ENCODE measurements around the gene DECR2.
A peak's percentile ranks its signal among the peaks of the same experiment; 100 is the strongest.

DECR2 gene

DNA sequence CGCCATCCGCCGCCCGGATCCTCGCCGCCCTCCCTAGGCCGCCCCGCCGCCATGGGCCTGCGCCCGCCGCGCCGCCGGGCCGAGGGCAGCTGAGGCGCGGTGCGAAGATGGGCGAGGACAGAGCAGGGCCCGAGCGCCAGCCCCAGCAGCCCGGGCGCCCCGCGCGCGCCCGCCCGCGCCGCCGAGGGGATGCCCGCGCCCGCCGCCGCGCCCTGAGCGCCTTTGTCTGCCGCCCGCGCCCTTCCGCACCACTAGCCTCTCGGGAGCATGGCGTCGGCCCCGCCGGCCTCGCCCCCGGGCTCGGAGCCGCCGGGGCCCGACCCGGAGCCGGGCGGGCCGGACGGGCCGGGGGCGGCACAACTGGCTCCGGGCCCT is 24.0 kb downstream of the DECR2 start:
- peak overlapping the region; percentile 74 for H3K4me3 Mint-ChIP-seq
- peaks cover 14% of the 10 kb centered on the region for H3K36me3 Mint-ChIP-seq
- no peak for DNase-seq (ENCODE audit: low spot score in 2 of 2)
- ATAC-seq = peak; percentile 77
- no peaks in the 10 kb centered on the region for H3K9me3 Mint-ChIP-seq
- H3K27ac Mint-ChIP-seq = no peak overlapping the region
- peaks cover 37% of the 10 kb centered on the region for H3K4me1 Mint-ChIP-seq

DNA sequence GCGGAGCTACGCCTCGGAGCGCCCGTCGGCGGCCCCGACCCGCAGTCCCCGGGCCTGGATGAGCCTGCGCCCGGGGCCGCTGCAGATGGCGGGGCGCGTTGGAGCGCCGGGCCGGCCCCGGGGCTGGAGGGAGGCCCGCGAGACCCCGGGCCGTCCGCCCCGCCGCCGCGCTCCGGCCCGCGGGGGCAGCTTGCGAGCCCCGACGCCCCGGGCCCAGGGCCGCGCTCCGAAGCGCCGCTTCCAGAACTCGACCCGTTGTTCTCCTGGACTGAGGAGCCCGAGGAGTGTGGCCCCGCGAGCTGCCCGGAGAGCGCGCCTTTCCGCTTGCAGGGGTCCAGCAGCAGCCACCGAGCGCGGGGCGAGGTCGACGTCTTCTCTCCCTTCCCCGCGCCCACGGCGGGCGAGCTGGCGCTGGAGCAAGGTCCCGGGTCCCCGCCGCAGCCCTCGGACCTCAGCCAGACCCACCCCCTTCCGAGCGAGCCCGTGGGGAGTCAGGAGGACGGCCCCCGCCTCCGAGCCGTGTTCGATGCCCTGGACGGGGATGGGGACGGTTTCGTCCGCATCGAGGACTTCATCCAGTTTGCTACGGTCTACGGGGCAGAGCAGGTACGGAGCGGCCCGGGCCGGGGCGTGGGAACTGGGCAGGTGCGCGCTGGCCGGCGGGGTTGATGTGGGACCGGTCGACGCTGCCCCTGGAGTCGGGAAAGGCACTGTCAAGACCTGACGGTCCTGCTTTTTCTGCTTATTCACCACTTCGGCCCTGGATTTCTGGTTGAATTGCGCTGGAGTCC is 24.6 kb downstream of the DECR2 start:
- peaks cover 14% of the 10 kb centered on the region for H3K36me3 Mint-ChIP-seq
- no peak for ATAC-seq
- peak overlapping the region; percentile 70 for H3K4me3 Mint-ChIP-seq
- no peak overlapping the region for H3K27ac Mint-ChIP-seq
- no peaks in the 10 kb centered on the region for H3K9me3 Mint-ChIP-seq
- DNase-seq (ENCODE audit: low spot score in 2 of 2) = peak; percentile 11 to 62
- H3K4me1 Mint-ChIP-seq = peaks cover 43% of the 10 kb centered on the region

DNA sequence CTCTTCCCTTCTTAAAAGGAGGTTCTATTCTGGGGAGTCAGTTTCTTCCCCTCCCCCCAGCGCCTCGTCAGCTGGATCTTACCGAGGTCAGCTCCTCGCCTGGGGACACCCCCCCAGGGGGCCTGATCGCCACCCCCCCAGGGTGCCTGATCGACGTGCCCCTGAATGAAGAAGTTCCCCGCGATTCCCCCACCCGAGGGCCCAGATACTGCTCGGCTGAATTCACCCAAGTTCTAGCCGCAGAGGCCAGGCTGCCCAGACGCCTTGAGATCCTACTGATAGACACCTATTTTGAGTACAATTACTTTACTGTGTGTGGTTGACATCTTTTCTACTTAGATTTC is 25.2 kb downstream of the DECR2 start:
- ATAC-seq = no peak
- DNase-seq (ENCODE audit: low spot score in 2 of 2) = no peak
- H3K36me3 Mint-ChIP-seq = peaks cover 14% of the 10 kb centered on the region
- peaks cover 43% of the 10 kb centered on the region for H3K4me1 Mint-ChIP-seq
- H3K9me3 Mint-ChIP-seq = no peaks in the 10 kb centered on the region
- H3K27ac Mint-ChIP-seq = no peak overlapping the region
- peak overlapping the region; percentile 70 for H3K4me3 Mint-ChIP-seq

DNA sequence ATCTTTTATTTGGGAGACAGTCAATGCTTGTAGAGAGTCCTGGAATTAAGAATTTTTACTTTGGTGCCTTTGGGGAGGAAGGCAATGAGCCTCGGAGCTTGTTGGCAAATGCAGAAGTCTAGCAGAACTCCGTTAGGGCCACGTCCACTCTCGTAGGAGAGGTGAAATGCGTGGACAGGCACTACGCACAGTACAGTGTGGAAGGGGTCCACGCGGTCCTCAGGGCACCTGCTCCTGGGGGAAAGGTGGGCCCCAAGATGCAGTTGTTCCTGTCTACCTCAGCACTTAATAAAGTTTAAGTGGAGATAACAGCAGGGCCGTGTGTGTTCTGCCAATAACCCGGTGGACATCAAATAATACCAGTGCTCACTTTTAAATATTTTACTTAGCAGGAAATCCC is 25.6 kb downstream of the DECR2 start:
- Mint-ChIP-seq H3K4me1 (peaks cover 43% of the 10 kb centered on the region), H3K9me3 (no peaks in the 10 kb centered on the region), H3K36me3 (peaks cover 14% of the 10 kb centered on the region), H3K4me3 (peak overlapping the region; percentile 70), H3K27ac (no peak overlapping the region)
- no peak for ATAC-seq
- no peak for DNase-seq (ENCODE audit: low spot score in 2 of 2)

DNA sequence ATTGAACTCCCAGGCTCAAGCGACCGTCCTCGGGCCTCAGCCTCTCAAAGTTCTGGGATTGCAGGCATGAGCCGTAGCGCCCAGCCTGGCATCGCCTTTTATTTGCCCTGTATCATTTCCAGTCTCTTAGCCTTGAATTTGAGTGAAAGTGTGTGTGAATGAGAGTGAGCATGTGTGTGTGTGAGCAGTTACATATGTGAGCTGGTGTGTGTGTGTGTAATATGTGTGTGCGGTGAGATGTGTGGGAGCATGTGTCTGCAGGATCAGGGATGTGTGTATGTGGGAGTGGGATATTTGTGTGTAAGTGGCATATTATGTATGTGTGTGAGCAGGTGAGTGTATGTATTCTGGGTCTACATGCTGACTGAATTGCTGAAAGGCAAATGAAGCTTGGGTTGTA is 29.2 kb downstream of the DECR2 start:
- Mint-ChIP-seq H3K4me3 (no peak overlapping the region), H3K9me3 (no peaks in the 10 kb centered on the region), H3K4me1 (peaks cover 34% of the 10 kb centered on the region), H3K27ac (no peak overlapping the region), H3K36me3 (peaks cover 19% of the 10 kb centered on the region)
- DNase-seq (ENCODE audit: low spot score in 2 of 2) (no peak), ATAC-seq (no peak)

DNA sequence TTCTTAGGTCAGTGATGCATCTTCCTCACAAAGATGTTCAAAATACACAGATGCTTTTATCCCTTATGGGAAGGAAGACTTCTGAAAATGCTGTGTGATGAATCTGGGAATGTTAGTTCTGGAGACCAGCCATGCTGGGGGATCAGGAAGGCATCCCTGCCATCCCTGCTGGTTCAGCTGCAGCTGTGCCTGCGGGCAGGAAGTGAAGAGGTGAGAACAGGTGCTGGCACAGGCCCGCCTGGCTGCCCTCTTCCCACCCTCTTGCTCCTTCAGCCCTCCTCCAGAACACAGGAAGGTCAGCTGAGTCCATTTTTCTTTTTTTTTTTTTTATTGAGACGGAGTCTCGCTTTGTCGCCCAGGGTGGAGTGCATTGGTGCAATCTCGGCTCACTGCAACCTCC is 38.9 kb downstream of the DECR2 start:
- ATAC-seq (no peak), DNase-seq (ENCODE audit: low spot score in 2 of 2) (no peak)
- peaks cover 6% of the 10 kb centered on the region for H3K36me3 Mint-ChIP-seq
- no peak overlapping the region for H3K27ac Mint-ChIP-seq
- no peak overlapping the region for H3K4me3 Mint-ChIP-seq
- H3K4me1 Mint-ChIP-seq = peaks cover 10% of the 10 kb centered on the region
- no peaks in the 10 kb centered on the region for H3K9me3 Mint-ChIP-seq

DNA sequence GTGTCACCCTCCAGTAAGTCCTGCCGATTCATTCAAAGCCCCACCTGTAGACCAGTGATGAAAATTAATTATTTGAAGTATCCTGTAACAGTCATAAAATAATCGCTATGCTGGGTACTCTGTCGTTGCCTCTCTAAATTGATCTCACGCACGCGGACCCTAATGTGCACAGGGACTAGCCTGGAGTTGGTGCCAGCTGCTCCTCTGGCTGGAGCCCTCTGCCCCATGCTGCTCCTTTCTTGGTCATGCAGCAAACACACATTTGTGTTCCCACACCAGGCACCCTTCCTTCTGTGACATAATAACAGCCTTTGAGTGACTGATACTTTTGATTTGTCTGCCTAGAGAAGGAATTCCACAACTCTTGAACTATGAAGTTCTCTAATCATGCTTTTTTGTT is 39.8 kb downstream of the DECR2 start:
- DNase-seq (ENCODE audit: low spot score in 2 of 2) = no peak
- H3K27ac Mint-ChIP-seq = no peak overlapping the region
- no peak overlapping the region for H3K4me3 Mint-ChIP-seq

DNA sequence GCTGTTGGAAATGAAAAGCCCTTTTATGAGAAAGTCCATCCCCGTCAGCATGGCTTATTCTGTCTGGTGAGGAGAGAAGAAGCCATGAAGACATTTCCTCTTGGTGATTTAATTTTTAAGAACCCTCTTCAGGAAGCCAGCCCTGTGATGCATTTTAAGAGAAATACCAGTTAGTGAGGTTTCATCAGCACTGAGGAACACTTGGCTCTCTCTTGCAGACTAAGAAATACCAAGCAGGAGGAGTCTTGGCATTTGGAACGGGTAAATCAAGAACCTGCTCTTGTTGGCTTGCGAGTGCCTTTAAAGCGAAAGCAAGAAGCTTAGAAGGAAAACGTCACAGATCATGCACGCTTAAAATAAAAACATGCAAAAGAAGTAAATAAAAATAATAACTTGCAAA is 41.3 kb downstream of the DECR2 start:
- peaks cover 6% of the 10 kb centered on the region for H3K36me3 Mint-ChIP-seq
- H3K9me3 Mint-ChIP-seq = no peaks in the 10 kb centered on the region
- no peak for ATAC-seq
- DNase-seq (ENCODE audit: low spot score in 2 of 2) = no peak
- H3K27ac Mint-ChIP-seq = no peak overlapping the region
- H3K4me3 Mint-ChIP-seq = no peak overlapping the region
- peaks cover 10% of the 10 kb centered on the region for H3K4me1 Mint-ChIP-seq

More for the DNA sequence above, 39.8 kb downstream of the DECR2 start:
- no peak for ATAC-seq
- Mint-ChIP-seq H3K4me1 (peaks cover 10% of the 10 kb centered on the region), H3K9me3 (no peaks in the 10 kb centered on the region), H3K36me3 (peaks cover 6% of the 10 kb centered on the region)

DNA sequence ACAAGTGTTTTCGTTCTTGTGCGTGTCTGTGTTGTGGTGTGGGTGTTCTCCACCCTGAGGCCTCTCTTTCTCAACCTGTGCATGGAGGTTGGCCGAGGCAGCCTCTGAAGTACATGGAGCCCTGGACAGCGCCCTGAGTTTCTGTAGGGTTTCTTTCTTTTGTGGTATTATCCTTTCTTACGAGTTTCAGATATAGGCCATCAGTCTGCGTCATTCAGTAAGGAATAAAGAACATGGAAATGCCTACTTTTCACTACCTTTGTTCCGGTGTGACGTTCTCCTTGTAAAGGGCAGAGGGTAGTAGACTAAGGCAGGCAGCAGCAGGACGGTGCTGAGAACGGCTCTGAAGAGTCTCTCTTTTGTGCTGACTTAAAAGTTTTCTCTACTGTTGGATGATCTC is 42.3 kb downstream of the DECR2 start:
- no peak for ATAC-seq
- H3K9me3 Mint-ChIP-seq = no peaks in the 10 kb centered on the region
- H3K4me3 Mint-ChIP-seq = no peak overlapping the region

DNA sequence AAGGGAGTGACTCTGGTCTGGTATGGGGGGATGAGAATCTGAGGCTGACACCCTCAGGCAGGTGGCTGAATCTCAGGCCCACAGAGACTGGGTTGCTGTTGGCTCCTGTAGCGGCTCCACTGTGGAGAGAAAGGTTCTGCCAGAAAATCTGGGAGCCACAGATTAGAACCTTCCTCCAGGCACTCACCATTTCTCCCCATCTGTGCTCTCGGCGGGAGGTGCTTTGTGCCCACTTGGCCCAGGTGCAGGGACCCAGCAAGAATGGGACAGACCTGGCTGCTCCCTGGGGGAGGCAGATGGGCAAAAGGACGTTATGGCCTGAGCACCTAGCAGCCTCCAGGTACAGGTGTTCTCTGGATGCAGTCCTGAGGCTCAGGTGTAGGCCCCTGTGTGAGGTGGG is 43.9 kb downstream of the DECR2 start:
- Mint-ChIP-seq H3K4me3 (no peak overlapping the region), H3K27ac (no peak overlapping the region), H3K9me3 (no peaks in the 10 kb centered on the region)

More for the DNA sequence above, 42.3 kb downstream of the DECR2 start:
- no peak for DNase-seq (ENCODE audit: low spot score in 2 of 2)
- Mint-ChIP-seq H3K27ac (no peak overlapping the region), H3K4me1 (peaks cover 10% of the 10 kb centered on the region), H3K36me3 (peaks cover 6% of the 10 kb centered on the region)

DNA sequence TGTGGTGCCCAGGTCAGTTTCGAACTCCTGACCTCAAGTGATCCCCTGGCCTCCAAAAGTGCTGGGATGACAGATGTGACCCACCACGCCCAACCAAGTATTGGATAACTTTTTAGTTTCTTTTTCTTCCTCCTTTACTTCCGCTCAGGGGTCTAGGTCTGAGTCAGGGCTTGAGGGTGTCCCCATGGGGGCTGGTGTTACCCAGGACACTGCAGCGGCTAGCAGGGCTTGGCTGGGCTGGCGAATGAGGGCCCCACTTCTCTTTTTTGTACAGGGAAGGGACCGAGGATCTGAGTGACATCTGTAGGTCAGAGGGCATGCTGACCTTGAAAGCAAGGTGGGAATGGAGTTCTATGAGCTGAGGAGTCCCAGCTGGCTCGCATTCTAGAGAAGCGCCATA is 48.7 kb downstream of the DECR2 start:
- H3K4me3 Mint-ChIP-seq = no peak overlapping the region
- no peaks in the 10 kb centered on the region for H3K9me3 Mint-ChIP-seq
- no peaks in the 10 kb centered on the region for H3K36me3 Mint-ChIP-seq
- no peak overlapping the region for H3K27ac Mint-ChIP-seq
- no peak for DNase-seq (ENCODE audit: low spot score in 2 of 2)
- no peak for ATAC-seq
- H3K4me1 Mint-ChIP-seq = peaks cover 6% of the 10 kb centered on the region

More for the DNA sequence above, 43.9 kb downstream of the DECR2 start:
- DNase-seq (ENCODE audit: low spot score in 2 of 2) (no peak), ATAC-seq (no peak)
- peaks cover 1% of the 10 kb centered on the region for H3K36me3 Mint-ChIP-seq
- H3K4me1 Mint-ChIP-seq = peaks cover 6% of the 10 kb centered on the region

DNA sequence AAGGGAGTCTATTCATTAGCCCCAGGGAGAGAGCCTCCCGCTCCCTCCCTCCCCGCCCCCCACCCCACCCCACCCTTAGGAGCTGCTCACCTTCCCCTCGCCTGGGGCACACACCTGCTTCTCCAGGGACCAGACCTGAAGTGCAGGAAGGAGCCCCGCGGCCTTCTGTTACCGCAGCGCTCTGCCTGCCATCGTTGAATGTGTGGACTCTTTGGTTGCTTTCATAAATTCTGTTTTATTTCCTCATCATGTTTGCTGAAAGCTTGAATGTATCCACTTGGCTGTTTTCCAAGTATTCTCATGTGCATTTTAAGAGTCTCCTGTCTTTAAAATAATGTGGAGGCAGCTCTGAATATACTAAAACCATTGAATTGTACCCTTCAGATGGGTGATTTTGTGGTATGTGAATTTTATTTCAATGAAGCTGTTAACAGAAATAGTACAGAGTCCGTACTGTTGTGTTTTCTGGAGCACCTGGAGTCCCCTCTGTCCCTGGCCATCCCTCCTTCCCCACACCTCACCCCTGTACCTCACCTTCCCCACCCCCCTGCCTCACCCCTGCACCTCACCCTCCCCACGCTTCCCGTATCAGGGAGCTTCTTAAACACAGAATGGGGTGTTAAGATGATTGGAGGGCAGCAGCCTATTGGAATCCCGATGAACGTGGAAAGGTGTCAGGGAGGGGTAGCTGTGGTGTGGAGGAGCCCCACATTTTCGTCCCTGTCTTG is 49.3 kb downstream of the DECR2 start:
- Mint-ChIP-seq H3K4me3 (no peak overlapping the region), H3K36me3 (no peaks in the 10 kb centered on the region), H3K27ac (no peak overlapping the region), H3K4me1 (peaks cover 6% of the 10 kb centered on the region), H3K9me3 (no peaks in the 10 kb centered on the region)
- DNase-seq (ENCODE audit: low spot score in 2 of 2) = no peak
- no peak for ATAC-seq

DNA sequence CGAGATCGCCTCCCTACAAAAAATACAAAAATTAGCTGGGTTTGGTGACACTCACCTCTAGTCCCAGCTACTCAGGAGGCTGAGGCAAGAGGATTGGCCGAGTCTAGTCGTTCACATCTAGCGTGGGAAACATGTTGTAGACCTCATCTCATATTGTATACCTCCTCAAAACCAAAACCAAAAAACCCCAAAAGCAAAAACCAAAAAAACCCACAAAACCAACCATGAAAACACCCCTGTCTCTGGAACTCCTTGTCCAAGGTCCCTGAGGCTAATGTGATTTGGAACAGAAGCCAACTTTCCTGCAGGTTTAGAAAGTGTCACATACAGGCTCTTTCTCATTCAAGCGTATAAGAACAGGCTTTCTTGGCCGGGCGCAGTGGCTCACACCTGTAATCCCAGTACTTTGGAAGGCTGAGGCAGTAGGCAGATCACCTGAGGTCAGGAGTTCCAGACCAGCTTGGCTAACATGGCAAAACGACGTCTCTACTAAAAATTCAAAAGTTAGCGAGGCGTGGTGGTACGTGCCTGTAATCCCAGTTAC is 52.8 kb downstream of the DECR2 start:
- Mint-ChIP-seq H3K4me1 (peaks cover 12% of the 10 kb centered on the region), H3K27ac (peak overlapping the region; percentile 77), H3K4me3 (no peak overlapping the region), H3K36me3 (peaks cover 3% of the 10 kb centered on the region), H3K9me3 (no peaks in the 10 kb centered on the region)
- ATAC-seq (no peak), DNase-seq (ENCODE audit: low spot score in 2 of 2) (no peak)

DNA sequence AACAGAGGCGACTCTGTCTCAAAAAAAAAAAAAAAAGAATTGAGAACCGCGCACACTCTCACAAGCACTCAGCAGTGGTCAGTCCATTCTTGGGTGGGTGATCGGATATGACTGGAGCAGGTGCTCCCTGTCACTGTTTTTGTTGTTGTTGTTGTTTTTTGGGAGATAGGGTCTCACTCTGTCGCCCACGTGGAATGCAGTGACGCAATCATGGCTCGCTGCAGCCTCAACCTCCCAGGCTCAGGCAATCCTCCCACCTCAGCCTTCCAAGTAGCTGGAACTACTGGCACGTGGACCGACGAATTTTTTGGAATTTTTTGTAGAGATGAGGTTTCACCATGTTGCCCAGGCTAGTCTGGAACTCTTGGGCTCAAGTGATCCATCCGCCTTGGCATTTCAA is 53.8 kb downstream of the DECR2 start:
- H3K9me3 Mint-ChIP-seq = no peaks in the 10 kb centered on the region
- no peak overlapping the region for H3K27ac Mint-ChIP-seq
- no peak for DNase-seq (ENCODE audit: low spot score in 2 of 2)
- peaks cover 12% of the 10 kb centered on the region for H3K4me1 Mint-ChIP-seq
- peaks cover 6% of the 10 kb centered on the region for H3K36me3 Mint-ChIP-seq
- no peak overlapping the region for H3K4me3 Mint-ChIP-seq
- no peak for ATAC-seq

DNA sequence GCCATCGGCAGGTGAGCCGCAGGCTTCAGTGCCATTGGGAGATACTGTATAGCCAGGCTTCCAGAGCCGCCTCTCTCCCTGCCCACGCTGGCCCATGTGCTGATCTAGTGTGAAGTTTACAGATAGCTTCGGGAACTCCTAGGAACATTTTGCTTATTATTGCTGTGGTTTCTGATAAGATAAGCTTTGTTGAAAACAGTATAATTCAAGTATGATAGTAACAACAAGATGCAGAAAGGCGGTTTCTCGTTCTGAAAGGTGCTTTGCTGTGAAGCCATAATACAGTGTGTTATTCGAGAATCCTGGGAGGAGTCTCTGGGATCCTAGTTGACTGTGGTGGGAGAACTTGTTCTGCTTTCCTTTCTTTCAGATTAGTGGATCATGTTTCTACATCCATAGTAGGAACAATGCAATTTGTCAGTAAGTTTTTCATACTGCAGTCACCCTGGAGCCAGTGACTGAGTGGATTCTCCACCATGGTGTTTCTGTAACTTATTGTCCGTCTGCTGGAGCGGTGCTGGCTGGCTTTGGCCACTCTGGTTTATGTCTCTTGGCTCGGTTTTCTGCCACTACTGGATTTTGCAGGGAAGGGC is 55.3 kb downstream of the DECR2 start:
- DNase-seq (ENCODE audit: low spot score in 2 of 2) (no peak), ATAC-seq (no peak)
- peaks cover 12% of the 10 kb centered on the region for H3K4me1 Mint-ChIP-seq
- no peak overlapping the region for H3K4me3 Mint-ChIP-seq
- no peak overlapping the region for H3K27ac Mint-ChIP-seq
- peaks cover 10% of the 10 kb centered on the region for H3K36me3 Mint-ChIP-seq
- no peaks in the 10 kb centered on the region for H3K9me3 Mint-ChIP-seq

All from stimulated activated effector memory CD8-positive, alpha-beta T cell treated with anti-CD3 and anti-CD28 coated beads, Interleukin-12 subunit alpha, Interleukin-12 subunit beta, amount 100 ng/mL, for 72 hours (primary cell).